Fibroblast of skin of right quadriceps (primary cell): ENCODE measurements around the gene PSMB1.
A peak's percentile ranks its signal among the peaks of the same experiment; 100 is the strongest.

Experiments
- DNase-seq: peaks from one replicate; pipeline ENCODE4 v3.0.0-alpha.2; 2013

The PSMB1 gene

DNA sequence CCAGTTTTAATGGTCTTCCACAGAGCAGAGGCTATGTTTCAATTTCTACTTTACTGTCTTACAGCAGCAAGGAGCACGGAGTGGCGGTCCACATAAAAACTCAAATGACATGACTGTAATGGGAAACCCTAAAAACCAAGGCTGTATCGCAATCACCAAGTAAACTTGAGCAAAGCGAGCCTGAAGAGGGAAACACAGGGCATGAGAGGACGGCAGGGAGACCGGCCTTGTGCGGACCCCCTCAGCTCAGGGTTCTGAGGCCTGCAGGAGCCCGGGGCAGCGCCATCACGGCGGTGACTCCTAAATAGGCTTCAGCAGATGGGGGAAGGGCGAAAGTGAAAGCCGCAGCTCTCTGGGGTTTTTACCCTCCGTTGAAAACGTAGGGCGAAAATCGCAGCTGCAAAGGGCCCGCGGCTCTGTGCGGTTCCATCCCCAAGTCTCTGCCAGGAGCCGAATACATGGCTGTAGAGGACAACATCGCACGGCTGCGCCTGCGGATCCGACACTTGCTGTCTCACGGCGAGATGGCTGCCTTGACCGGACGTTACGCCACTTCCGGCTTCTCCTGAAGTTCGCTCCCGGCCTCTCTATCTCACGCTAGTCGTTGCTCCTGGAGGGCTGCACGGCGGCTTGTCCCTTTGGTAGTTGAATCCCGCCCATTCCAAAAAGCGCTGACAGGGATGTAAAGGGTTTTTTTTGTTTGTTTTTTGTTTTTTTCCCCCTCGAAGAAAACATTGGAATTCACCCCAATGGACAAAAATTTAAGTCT lies at the start of gene PSMB1:
PSMB1 (minus strand) TSS at position 543 of the 769 bp plus-strand sequence; CDS start at position 478, 65 bp downstream.
- peak; percentile 92 for DNase-seq

DNA sequence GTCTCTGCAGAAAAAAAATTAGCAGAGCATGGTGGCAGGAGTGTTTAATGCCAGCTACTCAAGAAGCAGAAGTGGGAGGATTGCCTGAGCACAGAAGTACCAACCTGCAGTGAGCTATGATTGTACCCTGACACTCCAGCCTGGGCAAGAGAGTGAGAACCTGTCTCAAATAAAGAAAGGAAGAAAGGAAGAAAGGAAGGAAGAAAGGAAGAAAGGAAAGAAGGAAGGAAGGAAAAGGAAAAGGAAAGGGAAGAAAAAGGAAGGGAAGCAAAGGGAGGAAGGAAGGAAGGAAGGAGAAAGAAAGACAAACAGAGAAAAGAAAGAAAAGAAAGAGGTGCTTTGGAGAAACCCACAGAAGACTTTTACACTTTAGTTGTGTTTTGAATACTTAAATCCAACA lies 44.2 kb upstream of the PSMB1 start:
- no peak for DNase-seq

DNA sequence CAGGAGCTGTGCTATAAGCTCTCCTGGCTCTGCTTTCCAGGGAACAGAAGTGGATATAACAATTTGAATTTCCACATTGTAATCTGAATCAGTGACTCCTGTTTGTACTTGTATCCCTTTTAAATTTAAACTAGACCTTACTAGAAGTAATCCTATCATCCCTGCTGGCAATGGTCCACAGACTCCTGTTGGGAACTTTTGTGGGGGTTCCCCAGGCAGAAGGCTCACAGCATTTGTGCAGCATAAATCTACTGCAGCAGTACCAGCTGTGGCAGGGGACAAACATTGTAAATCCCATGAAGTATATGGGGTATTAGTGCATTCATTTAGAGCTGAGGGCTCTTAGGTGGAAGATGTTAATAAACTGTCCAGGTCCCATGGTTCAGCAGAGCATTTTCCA lies 43.3 kb upstream of the PSMB1 start:
- DNase-seq: no peak

DNA sequence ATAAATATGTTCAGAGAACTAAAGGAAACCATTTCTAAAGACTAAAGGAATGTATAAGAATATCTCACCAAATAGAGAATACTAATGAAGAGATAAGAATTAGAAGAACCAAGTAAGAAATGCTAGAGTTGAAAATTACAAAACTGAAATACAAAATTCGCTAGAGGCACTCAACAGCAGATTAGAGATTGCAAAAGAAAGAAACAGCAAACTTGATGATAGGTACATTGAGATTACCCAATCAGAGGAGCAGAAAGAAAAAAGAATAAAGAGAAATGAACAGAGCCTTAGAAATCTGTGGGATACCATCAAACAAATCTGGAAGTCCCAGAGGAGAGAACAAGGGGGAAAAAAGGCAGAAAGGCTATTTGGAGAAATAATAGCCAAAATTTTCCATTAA lies 37.6 kb upstream of the PSMB1 start:
- no peak for DNase-seq

DNA sequence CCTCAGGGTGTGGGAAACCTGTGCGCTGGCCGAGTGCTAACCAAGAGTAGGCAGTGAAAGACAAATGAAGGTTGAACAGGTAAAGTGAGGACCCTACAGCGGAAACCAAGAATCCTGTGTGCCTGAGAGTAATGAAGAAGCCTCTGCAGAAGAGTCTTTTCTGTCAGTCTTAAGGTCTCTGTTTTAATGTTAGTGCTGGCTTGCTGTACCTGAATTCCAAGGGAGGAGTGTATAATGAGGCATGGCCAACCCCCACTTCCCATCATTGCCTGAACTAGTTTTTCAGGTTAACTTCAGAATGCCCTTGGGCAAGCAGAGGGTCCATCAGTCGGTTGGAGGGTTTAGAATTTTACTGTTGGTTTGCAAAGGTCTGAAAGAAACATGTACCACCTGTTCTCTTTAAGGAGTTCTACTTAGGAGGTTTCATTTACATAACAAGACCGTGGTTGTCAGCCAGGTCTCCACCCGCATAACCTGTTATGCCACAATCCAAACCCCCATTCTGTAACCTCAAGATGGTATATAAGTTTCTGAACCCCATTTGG lies 31.9 kb upstream of the PSMB1 start:
- no peak for DNase-seq

- peak; percentile 86 for DNase-seq
These were observed 31.3 kb upstream of the PSMB1 start, which contains the start of gene PDCD2 for GRCh38 chr6:170584181-170584953. PDCD2 (minus strand) TSS chr6:170584637; CDS start chr6:170584581, 56 bp downstream.

DNA sequence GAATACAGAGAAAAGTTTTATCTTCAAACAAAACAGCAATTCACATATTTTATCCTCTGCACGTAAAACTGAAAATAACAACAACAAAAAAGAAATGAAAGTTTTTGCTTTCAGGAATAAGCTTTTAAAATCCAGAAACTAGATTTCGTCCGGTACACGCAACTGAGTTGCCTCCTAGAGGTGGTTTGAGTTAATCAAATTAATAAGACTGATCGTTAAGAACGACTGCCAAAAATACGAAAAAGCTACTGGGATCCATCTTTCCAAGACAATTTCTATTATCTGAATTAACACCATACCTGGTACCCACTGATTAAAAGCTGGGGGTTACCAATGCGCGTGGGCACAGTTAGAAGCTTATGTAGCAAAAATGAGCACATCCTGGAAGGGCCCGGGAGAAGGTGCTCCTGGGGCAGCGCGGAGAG lies 30.7 kb upstream of the PSMB1 start:
- no peak for DNase-seq

DNA sequence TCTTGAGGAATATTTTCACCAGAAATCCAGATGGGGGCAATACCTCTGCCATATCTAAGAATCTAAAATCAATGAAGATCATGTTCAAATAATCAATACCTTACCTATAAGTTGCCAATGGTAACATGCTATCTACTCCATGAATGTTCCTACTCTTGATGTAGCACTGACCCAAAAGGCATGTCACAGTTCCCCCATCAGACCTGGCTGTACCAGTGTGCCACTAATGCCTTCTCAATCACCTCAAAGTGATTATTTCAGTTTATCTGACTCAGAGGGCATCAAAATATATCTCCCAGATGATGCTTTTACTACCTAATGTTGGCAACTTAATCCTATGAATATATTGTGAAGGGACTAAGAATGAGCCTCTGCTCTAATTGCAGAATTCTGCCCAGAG lies 25.8 kb upstream of the PSMB1 start:
- no peak for DNase-seq

- DNase-seq: no peak
These were observed 22.1 kb upstream of the PSMB1 start for GRCh38 chr6:170575250-170575649.

DNA sequence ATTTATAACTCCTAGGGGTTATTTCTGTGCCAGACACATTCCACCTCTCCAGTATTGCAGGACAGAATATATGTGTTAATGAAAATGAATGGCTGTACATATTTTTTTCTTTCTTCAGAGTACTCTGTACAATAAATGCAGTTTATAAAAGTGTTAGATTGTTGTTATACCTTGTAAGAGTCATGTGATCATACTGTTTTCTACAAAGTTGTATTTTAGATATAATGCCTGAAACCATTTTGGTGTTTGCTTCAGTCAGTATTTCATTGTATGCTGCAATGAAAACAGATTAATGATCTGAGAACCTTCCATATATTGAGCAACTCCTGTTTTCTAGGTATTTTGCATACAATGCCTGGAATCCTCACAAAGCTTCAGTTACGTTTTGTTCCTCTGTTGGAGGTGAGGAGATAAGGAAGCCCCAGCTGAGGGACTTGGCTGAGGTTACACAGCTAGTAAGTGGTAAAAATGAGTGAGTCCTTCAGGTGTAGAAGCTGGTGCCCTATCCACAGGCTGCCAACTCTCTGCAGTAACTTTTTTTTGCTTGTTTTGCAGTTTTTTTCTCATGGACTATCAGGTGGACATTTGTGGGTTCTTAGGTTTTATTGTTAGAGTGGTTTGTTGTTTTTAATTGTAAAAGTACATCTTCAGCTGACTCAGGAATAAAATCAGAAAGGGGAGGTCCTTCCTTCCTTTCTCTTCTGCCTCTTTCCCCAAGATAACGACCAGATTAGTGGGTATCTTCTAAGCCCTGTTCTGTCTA lies 19.8 kb upstream of the PSMB1 start:
- DNase-seq: no peak

GRCh38 chr6:170564936-170565530 lies 11.9 kb upstream of the PSMB1 start:
- DNase-seq: no peak

DNA sequence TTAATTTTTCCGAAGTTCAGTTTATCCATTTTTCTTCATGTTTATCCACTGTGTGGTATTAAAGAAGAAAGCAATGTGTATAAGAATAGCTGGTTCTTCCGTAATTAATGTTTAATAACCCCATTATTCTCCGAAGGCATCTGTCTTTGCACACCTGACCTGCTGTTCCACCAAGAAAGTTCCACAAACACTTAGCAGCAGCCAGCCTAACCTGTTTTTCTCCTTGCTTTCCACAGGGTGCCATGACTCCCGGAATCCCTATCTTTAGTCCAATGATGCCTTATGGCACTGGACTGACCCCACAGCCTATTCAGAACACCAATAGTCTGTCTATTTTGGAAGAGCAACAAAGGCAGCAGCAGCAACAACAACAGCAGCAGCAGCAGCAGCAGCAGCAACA lies 8.4 kb upstream of the PSMB1 start:
- no peak for DNase-seq

DNA sequence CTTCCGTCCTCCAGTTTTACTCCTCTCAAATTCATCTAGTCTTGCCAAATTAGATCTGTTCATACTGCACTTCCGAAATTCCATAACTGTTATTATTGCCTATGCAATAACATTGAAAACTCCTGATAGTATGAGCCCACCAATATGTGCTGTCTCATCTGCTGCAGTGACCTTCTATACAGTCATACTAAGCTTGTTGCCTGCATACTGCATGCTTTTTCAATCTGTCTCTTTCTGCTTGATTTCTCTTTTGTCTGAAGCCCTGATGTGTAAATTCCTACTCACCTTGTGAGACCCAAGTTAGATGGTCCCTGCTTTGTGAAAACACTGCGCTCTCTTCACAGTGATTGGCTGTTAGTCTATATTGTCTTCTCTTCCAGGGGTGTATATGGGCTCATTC lies 2.2 kb upstream of the PSMB1 start:
- no peak for DNase-seq

DNA sequence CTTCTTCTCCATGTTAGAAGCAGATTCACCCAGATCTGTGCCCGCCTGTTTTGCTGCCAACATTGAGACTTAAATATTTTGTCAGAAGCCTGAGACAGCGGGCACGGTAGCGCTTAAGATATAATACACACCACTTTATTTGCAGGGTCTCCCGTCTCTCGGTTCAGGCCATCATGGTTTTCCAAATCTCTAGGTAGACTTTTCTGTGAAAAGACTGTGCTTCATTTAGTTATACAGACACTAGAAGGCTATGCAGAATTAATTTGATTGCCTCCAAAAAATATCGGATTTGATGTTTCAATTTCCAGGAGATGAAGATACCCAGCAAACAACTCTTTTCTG lies 1.7 kb upstream of the PSMB1 start:
- DNase-seq: no peak

- peak; percentile 98 for DNase-seq
These were observed 1.1 kb upstream of the PSMB1 start, which contains the start of gene TBP for GRCh38 chr6:170554013-170554795. TBP (plus strand) TSS chr6:170554369; CDS start chr6:170557030, 2,661 bp downstream.

GRCh38 chr6:170553534-170554012 lies 466 bp upstream of the PSMB1 start:
- DNase-seq: no peak

- DNase-seq: no peak
These were observed 7.7 kb downstream of the PSMB1 start for GRCh38 chr6:170545405-170545804.

GRCh38 chr6:170542031-170542719 lies 10.9 kb downstream of the PSMB1 start:
- DNase-seq: no peak

GRCh38 chr6:170537329-170537728 lies 15.8 kb downstream of the PSMB1 start:
- no peak for DNase-seq

- no peak for DNase-seq
These were observed 16.4 kb downstream of the PSMB1 start for GRCh38 chr6:170536671-170537070.

DNA sequence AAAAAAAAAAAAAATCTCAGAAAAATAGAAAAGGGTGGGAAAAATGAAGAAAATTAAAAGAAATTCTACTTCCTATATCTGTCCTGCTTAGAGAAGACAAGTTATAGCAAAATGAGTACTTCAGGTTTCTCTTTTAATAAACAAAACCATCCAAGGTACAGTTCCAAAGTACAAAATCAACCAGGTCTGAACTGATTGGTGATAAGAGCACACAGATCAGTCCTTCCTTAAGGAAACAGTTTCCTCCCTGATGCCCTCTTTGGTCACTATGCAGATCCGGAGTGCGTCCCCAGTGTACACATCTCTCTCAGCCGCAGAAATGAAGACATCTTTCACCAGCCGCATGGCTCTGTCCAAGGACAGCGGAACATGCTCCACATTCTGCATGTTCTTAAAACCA lies 18.1 kb downstream of the PSMB1 start:
- no peak for DNase-seq
